Measurements from ENCODE around the gene TMEM89.

DNA sequence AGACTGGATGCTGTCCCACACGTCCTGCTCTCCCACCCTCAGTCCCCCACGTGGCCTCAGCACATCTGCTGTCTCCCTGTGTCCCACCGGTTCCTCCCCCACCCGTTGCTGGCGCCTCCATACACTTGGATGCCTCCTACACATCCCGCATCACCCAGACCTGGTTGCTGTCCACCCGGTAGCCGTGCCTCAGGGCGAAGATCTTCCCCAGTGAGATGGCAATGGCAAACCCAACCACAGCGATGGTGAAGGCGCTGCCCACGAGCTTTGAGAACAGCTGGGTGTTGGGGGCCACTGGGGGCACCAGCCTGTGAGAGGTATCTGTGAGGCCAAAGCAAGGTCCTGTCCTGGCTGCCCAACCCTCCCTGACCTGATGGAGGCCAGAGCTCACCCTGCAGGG lies 9.3 kb upstream of the TMEM89 start:
- TF ChIP-seq, protein P1, sequence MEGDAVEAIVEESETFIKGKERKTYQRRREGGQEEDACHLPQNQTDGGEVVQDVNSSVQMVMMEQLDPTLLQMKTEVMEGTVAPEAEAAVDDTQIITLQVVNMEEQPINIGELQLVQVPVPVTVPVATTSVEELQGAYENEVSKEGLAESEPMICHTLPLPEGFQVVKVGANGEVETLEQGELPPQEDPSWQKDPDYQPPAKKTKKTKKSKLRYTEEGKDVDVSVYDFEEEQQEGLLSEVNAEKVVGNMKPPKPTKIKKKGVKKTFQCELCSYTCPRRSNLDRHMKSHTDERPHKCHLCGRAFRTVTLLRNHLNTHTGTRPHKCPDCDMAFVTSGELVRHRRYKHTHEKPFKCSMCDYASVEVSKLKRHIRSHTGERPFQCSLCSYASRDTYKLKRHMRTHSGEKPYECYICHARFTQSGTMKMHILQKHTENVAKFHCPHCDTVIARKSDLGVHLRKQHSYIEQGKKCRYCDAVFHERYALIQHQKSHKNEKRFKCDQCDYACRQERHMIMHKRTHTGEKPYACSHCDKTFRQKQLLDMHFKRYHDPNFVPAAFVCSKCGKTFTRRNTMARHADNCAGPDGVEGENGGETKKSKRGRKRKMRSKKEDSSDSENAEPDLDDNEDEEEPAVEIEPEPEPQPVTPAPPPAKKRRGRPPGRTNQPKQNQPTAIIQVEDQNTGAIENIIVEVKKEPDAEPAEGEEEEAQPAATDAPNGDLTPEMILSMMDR (IDR thresholded peaks at IDR 0.05; ENCODE audit: insufficient read depth, low read length, poor library complexity, severe bottlenecking) = no peak
- no peak for TF ChIP-seq EZH2phosphoT487 (conservative IDR thresholded peaks at IDR 0.05; ENCODE audit: low read length)
